Measurements from ENCODE around the gene ZFP36.

ZFP36 gene

GRCh38 chr19:39384839-39385568, 21.6 kb upstream of the ZFP36 start:
- DNase-seq (ENCODE audit: low read depth) = no peak

GRCh38 chr19:39385629-39386411, 20.8 kb upstream of the ZFP36 start:
- no peak for DNase-seq (ENCODE audit: low read depth)

- DNase-seq (ENCODE audit: low read depth) = no peak
Measured at GRCh38 chr19:39386557-39386956, 20.1 kb upstream of the ZFP36 start.

- DNase-seq (ENCODE audit: low read depth) = no peak
Measured at GRCh38 chr19:39388657-39389056, 18.0 kb upstream of the ZFP36 start.

- no peak for DNase-seq (ENCODE audit: low read depth)
Measured at GRCh38 chr19:39389631-39390414, 16.8 kb upstream of the ZFP36 start.

- DNase-seq (ENCODE audit: low read depth) = no peak
Measured at GRCh38 chr19:39390451-39390750, 16.2 kb upstream of the ZFP36 start.

- peak; percentile 98 for DNase-seq (ENCODE audit: low read depth)
Measured at GRCh38 chr19:39390751-39391437, 15.8 kb upstream of the ZFP36 start, which contains the start of the genes MED29 and PAF1. TSS of gene MED29 (plus strand) at chr19:39391378. CDS start at chr19:39391423, 45 bp downstream. TSS of gene PAF1 (minus strand) at chr19:39391106. CDS start at chr19:39390864, 242 bp downstream.

- no peak for DNase-seq (ENCODE audit: low read depth)
Measured at GRCh38 chr19:39397360-39398296, 9.0 kb upstream of the ZFP36 start.

- no peak for DNase-seq (ENCODE audit: low read depth)
Measured at GRCh38 chr19:39398297-39398864, 8.3 kb upstream of the ZFP36 start.

- no peak for DNase-seq (ENCODE audit: low read depth)
Measured at GRCh38 chr19:39399668-39400050, 7.0 kb upstream of the ZFP36 start.

GRCh38 chr19:39400061-39400460, 6.6 kb upstream of the ZFP36 start:
- DNase-seq (ENCODE audit: low read depth) = no peak

GRCh38 chr19:39401070-39401548, 5.5 kb upstream of the ZFP36 start:
- no peak for DNase-seq (ENCODE audit: low read depth)

GRCh38 chr19:39401549-39402345, 4.9 kb upstream of the ZFP36 start:
- DNase-seq (ENCODE audit: low read depth) = no peak

GRCh38 chr19:39402346-39403300, 4.0 kb upstream of the ZFP36 start:
- DNase-seq (ENCODE audit: low read depth) = peak; percentile 92

- DNase-seq (ENCODE audit: low read depth) = no peak
Measured at GRCh38 chr19:39403331-39404312, 3.0 kb upstream of the ZFP36 start.

- DNase-seq (ENCODE audit: low read depth) = no peak
Measured at GRCh38 chr19:39405261-39405957, 1.2 kb upstream of the ZFP36 start.

All from CMK (cell line).